Bronchial epithelial cell (primary cell): ENCODE data around the gene MARK2. TPM values are rescaled to one million over a fixed set of nuclear protein-coding genes. Genes with fewer than 3 reads are reported as not detected.

Experiments used
- DNase-seq: peaks from one replicate; pipeline ENCODE4 v3.0.0-alpha.2; 2010; ENCODE audit warnings: low read depth
- FAIRE-seq: peaks from 2 replicates; lab custom pipeline; 2011; peaks lifted over from hg19 to GRCh38; lab: Jason Lieb, UNC
- H3K27me3 ChIP-seq: 2 replicates; pipeline ENCODE4 v1.5.1; 2011; ENCODE audit warnings: low read length; ENCODE audit not compliant: control insufficient read depth, insufficient read depth
- H3K36me3 ChIP-seq: 2 replicates; pipeline ENCODE4 v1.5.1; 2011; ENCODE audit warnings: low read length; ENCODE audit not compliant: control insufficient read depth, insufficient read depth
- H3K4me3 ChIP-seq: 2 replicates; pipeline ENCODE4 v1.5.1; 2011; ENCODE audit warnings: mild to moderate bottlenecking, low read depth, low read length, control low read depth
- CTCF ChIP-seq: IDR thresholded peaks from 2 replicates; pipeline ENCODE4 v1.5.1; 2011; ENCODE audit warnings: mild to moderate bottlenecking, moderate library complexity, low read length, control low read depth, inconsistent platforms; ENCODE audit not compliant: insufficient read depth, severe bottlenecking
- total RNA-seq: library from RNA; depleted of rRNA; stranded (reverse); fragments of >200 nt; gene quantifications from 2 replicates; pipeline ENCODE4 v1.2.1, GENCODE V29; 2014

Gene MARK2
- total RNA-seq, 1 donor from 2014 or later, result 10.5 TPM

DNA sequence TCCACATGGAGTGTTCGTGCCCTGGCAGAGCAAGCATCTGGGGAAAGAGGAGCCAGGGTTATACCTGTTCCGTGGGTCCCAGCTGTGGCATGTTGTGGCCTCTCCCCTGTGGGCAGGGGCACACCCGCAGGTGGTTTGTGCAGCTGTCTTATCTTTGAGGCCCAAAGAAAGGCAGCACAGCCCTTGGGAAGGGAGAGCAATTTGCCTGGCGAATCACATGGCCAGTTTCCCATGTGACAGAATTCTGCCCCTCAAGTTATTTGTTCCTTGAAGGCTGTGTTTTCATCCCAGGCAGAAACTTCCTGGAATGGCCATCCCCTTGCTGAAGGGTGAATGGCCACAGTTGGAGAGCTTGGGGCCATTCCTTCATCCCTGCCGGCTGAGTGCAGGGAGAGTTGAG, 119.1 kb downstream of the MARK2 start:
- Histone ChIP-seq H3K36me3 (peaks cover 3% of the 10 kb centered on the region), H3K27me3 (no peaks in the 10 kb centered on the region), H3K4me3 (no peak overlapping the region)
- FAIRE-seq (no peak), DNase-seq (no peak)
- TF ChIP-seq CTCF, result no peak

Other genes starting within 250 kb of the MARK2 start
- 0.51 and 2.1 TPM in 2 replicates for gene PLAAT3, start 224.7 kb upstream of the MARK2 start, total RNA-seq
- 63.7 and 81.0 TPM in 2 replicates for gene ATL3, start 167.7 kb upstream of the MARK2 start, total RNA-seq
- gene RTN3, start 157.6 kb upstream of the MARK2 start, total RNA-seq, result 29.0 and 38.5 TPM in 2 replicates
- 2.4 and 2.9 TPM in 2 replicates for gene ZFTA, start 70.3 kb upstream of the MARK2 start, total RNA-seq
- 3.4 and 6.7 TPM in 2 replicates for gene SPINDOC, start 25.7 kb upstream of the MARK2 start, total RNA-seq
- 1.2 and 2.4 TPM in 2 replicates for gene RCOR2, start 78.1 kb downstream of the MARK2 start, total RNA-seq
- 4.5 and 7.4 TPM in 2 replicates for gene NAA40, start 99.9 kb downstream of the MARK2 start, total RNA-seq
- 266 and 382 TPM in 2 replicates for gene COX8A, start 135.5 kb downstream of the MARK2 start, total RNA-seq
- gene OTUB1, start 147.3 kb downstream of the MARK2 start, total RNA-seq, result 43.5 and 51.1 TPM in 2 replicates
- gene FLRT1, start 196.8 kb downstream of the MARK2 start, total RNA-seq, result 0.26 and 1.5 TPM in 2 replicates